ENCODE measurements around the gene MOCOS.

DNA sequence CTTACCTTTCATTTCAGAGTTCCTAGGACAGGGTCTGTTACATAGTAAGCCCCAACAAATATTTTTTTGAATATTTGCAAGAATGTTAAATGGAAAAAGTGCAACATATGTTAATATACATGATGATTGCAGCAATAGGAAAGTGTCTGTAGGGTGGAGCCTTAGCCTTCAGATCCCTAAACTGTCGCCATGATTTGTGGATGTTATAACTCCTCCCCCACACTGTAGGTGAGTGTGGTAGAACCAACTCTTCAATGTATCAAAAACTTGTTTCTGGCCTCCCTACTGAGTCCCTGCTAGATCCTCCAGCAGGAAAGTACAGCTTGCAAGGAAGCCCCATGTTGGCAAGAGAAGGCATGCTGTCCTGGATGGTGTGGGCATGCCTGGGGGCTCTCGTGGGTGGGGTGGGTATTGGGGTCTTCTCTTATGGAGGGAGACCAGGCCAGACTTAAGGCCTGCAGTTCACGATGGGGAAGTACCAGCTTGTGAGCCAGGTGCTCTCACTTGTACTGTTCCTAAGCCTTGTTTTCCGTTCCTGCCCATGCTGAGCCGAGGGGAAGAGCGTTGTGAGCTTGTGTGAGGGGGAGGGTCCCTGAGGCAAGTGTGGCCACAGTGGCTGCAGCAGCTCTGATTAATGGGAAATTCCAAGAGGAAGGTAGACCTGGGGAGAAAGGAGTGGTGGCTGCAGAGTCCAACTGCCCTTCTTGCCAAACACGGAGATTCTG lies 121.6 kb downstream of the MOCOS start:
- TF ChIP-seq, protein P1, sequence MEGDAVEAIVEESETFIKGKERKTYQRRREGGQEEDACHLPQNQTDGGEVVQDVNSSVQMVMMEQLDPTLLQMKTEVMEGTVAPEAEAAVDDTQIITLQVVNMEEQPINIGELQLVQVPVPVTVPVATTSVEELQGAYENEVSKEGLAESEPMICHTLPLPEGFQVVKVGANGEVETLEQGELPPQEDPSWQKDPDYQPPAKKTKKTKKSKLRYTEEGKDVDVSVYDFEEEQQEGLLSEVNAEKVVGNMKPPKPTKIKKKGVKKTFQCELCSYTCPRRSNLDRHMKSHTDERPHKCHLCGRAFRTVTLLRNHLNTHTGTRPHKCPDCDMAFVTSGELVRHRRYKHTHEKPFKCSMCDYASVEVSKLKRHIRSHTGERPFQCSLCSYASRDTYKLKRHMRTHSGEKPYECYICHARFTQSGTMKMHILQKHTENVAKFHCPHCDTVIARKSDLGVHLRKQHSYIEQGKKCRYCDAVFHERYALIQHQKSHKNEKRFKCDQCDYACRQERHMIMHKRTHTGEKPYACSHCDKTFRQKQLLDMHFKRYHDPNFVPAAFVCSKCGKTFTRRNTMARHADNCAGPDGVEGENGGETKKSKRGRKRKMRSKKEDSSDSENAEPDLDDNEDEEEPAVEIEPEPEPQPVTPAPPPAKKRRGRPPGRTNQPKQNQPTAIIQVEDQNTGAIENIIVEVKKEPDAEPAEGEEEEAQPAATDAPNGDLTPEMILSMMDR (IDR thresholded peaks at IDR 0.05) = no peak
- no peak for TF ChIP-seq ZFX (IDR thresholded peaks at IDR 0.05; ENCODE audit: borderline replicate concordance)
